CD1c-positive myeloid dendritic cell (primary cell): Measurements from ENCODE around the gene MYZAP.

ENCODE experiments used
- DNase-seq: peaks from one replicate; pipeline ENCODE4 v3.0.0-alpha.2; 2016; ENCODE audit errors: extremely low spot score

The MYZAP gene

DNA sequence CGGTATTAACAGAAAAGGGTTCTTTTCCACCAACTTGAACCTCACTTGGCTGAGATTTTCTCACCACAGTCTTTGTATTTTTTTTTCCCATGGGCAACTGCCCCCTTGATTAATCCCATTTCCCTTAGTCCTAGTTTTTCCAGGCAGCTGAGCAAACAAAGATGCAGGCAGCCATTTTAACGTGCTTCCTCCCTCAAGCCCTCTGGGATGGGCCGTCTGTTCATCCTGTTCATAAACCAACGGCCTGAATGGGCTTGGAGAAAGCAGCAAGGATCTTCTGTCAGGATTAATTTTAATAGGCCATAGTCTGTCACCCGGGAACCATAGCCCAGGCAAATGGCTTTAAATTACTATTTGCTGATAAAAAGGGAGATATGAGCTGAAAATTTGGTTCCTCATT, 104.4 kb downstream of the MYZAP start:
- DNase-seq, result no peak

DNA sequence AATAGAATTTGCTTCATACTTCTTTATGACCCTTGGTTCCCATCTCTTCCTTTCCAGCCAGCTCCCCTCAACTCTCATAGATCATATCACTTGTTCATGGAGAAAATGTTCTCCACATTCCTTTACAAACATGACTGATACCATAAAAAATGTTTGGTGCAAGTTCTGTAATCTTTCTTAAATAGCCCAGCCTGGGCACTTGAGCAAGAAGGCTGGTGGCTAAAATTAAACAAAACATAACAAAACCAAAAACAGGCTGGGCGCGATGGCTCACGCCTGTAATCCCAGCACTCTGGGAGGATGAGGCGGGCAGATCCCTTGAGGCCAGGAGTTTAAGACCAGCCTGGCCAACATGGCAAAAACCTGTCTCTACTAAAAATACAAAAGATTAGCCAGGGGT, 105.9 kb downstream of the MYZAP start:
- no peak for DNase-seq

DNA sequence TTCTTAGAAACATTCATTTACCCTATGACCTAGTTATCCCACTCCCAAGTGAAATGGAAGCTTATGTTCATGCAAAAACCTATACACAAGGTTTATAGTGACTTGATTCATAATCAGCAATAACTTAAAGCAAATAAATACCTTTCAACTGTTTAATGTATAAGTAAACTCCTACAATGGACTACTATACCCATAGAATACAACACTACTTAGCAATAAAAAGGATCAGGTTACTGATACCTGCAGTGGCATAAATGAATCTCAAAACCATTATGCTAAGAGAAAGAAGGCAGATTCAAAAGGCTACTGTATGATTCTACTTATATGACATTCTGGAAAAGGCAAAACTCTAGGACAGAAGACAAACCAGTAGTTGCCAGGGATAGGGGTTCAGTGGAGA, 106.5 kb downstream of the MYZAP start:
- DNase-seq, result no peak

DNA sequence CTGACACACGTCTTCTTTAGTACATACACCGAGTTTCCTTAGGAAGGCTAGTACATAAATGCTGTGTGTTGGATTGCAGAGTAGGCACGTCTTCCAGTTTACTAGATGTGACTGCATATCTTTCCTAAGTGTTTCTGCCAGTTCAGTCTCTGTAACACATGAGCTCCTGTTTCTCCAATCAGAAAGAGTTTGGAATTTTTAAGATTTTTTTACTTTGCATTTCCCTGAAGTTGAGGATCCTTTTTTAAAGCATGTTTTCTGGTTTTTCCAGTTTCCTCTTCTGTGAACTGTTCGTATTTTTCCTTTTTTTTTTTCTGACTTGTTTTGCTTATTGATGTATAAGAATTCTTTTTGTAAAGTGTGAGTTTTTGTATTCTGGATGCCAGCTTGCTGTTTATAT, 107.3 kb downstream of the MYZAP start:
- no peak for DNase-seq

- no peak for DNase-seq
Observed at GRCh38 chr15:57703387-57703786, 111.7 kb downstream of the MYZAP start.

- no peak for DNase-seq
Observed at GRCh38 chr15:57704441-57704840, 112.7 kb downstream of the MYZAP start.

DNA sequence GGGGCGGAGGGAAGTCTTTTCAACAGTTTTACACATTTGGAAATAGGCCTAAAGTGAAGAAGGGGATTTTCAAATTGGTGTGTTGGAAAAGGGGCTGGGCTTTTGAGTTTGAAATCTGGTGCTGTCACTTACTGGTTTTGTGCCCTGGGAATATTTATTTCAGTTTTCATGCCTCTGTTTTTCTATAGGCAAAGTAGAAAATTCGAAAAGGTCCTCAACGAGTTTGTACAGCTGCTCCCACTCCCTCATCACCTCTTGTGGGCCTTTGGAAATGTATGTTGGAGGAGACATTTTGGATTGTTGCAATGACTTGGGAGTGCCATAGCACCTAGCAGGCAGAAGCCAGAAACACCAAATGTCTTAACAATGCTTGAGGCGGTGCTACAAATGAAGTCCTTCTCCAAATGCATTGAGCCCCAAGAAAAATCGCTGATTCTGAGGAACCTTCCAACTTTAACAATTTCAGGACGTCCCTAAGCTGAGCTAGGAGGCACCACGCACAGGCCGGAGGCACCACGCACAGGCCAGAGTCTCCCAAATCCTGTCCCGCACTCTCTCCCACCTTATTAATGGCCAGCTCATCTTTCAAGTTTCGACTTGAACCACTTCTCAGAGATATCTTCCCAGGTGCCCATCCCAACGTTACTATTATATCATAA, 114.2 kb downstream of the MYZAP start:
- DNase-seq, result no peak

- peak; percentile 98 for DNase-seq
Observed at GRCh38 chr15:57706405-57707209, 114.9 kb downstream of the MYZAP start, which contains the start of gene POLR2M. TSS of gene POLR2M (plus strand) at chr15:57706714. CDS start at chr15:57706843, 129 bp downstream.

DNA sequence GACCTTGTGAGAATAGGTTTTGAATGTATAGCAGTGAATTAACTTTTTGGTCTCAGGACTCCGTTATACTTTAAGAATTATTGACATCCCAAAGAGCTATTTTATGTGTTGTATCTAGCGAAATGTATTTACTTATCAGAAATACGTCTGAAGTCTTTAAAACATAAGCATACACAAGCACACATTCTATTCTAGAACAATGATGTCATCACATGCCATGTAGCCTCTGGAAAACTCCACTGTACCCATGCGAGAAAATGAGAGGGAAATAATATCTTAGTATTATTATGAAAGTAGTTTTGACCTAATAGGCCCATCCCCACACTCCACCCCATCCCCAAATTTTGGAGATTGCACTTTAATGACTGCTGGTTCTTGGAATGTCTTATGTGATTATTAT, 116.3 kb downstream of the MYZAP start:
- DNase-seq, result no peak

- DNase-seq, result no peak
Observed at GRCh38 chr15:57718309-57718708, 126.6 kb downstream of the MYZAP start.

- DNase-seq, result no peak
Observed at GRCh38 chr15:57720867-57721266, 129.2 kb downstream of the MYZAP start.

GRCh38 chr15:57726411-57726810, 134.7 kb downstream of the MYZAP start:
- no peak for DNase-seq

DNA sequence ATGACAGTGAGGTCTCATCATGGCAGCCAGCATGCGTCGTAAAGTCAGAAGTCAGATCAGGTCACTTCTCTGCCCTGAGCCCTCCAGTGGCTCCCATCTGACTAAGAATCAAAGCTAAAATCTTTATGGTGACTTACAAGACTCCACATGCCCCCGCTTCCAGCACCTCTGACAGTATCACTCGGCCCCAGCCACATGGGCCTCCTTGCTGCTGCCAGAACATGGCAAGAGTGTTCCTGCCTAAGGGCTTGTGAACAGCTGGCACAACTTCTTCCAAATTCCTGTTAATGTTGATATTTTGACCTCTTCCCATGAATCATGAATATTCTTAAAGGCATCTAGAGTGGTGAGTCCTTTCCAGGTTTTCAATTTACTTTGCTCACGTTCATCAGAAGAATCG, 135.3 kb downstream of the MYZAP start:
- DNase-seq, result no peak

- no peak for DNase-seq
Observed at GRCh38 chr15:57728436-57728835, 136.7 kb downstream of the MYZAP start.

- no peak for DNase-seq
Observed at GRCh38 chr15:57730876-57731275, 139.2 kb downstream of the MYZAP start.

DNA sequence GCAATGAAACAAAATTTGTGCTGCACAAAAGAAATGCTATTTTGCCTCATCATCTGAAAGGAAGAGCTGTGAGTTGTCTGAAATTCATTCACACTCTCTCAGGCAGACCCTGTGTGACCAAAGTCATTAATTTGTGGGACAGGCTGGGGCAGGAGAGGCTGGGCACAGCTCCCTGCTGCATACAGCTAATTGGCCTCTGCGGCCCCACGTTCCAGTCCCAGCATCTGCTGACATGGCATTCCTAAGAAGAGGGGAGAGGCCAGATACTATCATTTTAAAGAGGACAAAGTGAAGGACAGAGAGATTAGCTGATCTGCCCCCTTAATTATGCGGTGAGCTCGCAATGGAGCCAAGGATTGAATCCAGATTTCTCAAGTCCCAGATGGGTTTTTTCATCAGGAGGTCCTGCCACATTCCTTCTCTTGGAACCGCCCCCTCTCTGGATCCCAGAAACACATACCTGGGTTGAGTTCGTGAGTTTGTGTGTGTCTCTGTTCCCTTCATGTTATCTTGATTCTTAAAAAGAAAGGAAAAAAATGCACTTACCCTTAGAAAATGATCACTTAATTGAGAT, 139.9 kb downstream of the MYZAP start:
- no peak for DNase-seq

DNA sequence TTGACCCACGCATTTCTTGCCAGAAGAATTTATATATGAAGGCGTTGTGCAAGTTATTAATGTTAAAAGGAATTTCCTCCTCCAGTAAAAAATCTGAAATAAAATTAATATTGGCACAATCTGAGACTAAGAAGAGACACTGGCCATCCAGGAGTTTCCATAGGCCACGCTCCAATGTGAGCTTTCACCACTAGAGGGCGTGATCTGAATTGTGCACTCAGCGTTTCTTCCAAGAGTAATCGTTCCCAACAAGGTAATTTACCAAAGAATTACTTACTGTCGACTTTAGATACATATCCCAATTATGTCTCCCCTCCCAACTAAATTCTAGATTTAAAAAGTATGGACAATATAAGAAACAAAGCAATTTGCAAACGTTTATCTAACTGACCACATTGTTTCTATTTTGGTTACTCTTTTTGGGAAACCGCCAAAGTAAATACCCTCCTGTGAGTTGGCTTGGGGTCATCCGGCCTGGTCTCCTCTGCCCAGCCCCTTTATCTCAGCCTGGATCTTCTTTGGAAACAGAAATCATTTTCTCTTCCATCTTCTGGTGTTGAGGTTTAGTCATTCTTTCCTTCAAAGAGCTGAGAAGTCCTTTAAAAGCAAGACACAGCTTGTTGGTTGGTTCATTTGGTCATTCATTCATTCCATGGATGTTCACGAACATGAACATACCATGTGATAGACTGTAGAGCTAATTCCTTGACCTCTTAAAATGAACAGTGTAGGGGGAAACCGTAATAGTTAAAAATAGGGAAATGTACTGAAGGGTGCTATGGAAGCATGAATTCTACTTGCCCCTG, 141.0 kb downstream of the MYZAP start:
- peak; percentile 65 for DNase-seq

GRCh38 chr15:57734860-57735259, 143.2 kb downstream of the MYZAP start:
- DNase-seq, result no peak
